ENCODE data around the gene TUBB4B. TPM values are rescaled to one million over a fixed set of nuclear protein-coding genes. Genes with fewer than 3 reads are reported as not detected.

Gene TUBB4B
- total and polyA plus RNA-seq, 2 of the 4 experiments (the other 2 are of a cell fraction): 237 to 529 TPM

- Histone ChIP-seq H4K8ac (ENCODE audit: low read depth in 2 of 2, low read length in 2 of 2) (no peak overlapping the region), H3K79me1 (ENCODE audit: low read depth in 1 of 2, low read length in 2 of 2) (peaks cover 4 to 20% of the 10 kb centered on the region in 2 experiments; a peak in 3 of 4 replicates), H2BK15ac (ENCODE audit: low read depth, low read length) (no peak overlapping the region), H3K4me2 (ENCODE audit: low read depth, low read length) (no peak overlapping the region), H2BK120ac (ENCODE audit: low read depth, low read length) (no peak overlapping the region), H2AFZ (replicated peaks; ENCODE audit: low read length, poor library complexity) (no peak overlapping the region), H3K9me3 (ENCODE audit: control insufficient read depth, insufficient read depth, low read length) (no peaks in the 10 kb centered on the region), H3K9ac (ENCODE audit: low read depth, low read length) (no peak overlapping the region), H3K4me1 (ENCODE audit: control insufficient read depth, insufficient read depth, low read length) (peaks cover 13% of the 10 kb centered on the region), H3K18ac (ENCODE audit: low read depth, low read length) (no peak overlapping the region), H2AK5ac (ENCODE audit: low read depth, low read length) (no peak overlapping the region), H4K20me1 (ENCODE audit: insufficient read depth, low read length) (peaks cover 10% of the 10 kb centered on the region), H3K14ac (replicated peaks; ENCODE audit: low read depth, low read length) (no peak overlapping the region), H4K91ac (ENCODE audit: insufficient read depth, low read depth, low read length) (no peak overlapping the region), H3K9me1 (ENCODE audit: insufficient read depth, low read length) (no peaks in the 10 kb centered on the region), H2BK20ac (ENCODE audit: low read depth, low read length) (no peak overlapping the region), H3K23ac (ENCODE audit: low read depth, low read length) (no peak overlapping the region), H4K5ac (ENCODE audit: low read depth, low read length) (no peak overlapping the region), H2BK5ac (ENCODE audit: low read depth, low read length, poor library complexity, severe bottlenecking) (no peak overlapping the region), H3K4ac (ENCODE audit: low read depth, low read length) (no peak overlapping the region), H3K27me3 (ENCODE audit: control insufficient read depth, insufficient read depth, low read length) (no peaks in the 10 kb centered on the region), H3K56ac (ENCODE audit: extremely low read depth, insufficient read depth, low read length) (no peak overlapping the region), H3K4me3 (ENCODE audit: insufficient read depth, low read depth, low read length) (no peak overlapping the region), H3K36me3 (ENCODE audit: control insufficient read depth, insufficient read depth, low read length) (peaks cover 4% of the 10 kb centered on the region), H2AK9ac (replicated peaks; ENCODE audit: low read depth, low read length, poor library complexity) (no peak overlapping the region), H3K27ac (ENCODE audit: insufficient read depth, low read length) (no peak overlapping the region)
- TF ChIP-seq RAD21 (IDR thresholded peaks at IDR 0.05; ENCODE audit: low read length) (no peak), MAFK (IDR thresholded peaks at IDR 0.05; ENCODE audit: low read depth, low read length) (no peak), NFE2L2 (IDR thresholded peaks at IDR 0.05; ENCODE audit: low read depth, low read length) (no peak), CEBPB (IDR thresholded peaks at IDR 0.05; ENCODE audit: low read depth, low read length) (no peak), RFX5 (IDR thresholded peaks at IDR 0.05; ENCODE audit: low read depth, low read length) (no peak), BHLHE40 (IDR thresholded peaks at IDR 0.05; ENCODE audit: low read depth, low read length) (no peak), POLR2A (IDR thresholded peaks at IDR 0.05; ENCODE audit: low read depth, low read length) (no peak), CHD1 (IDR thresholded peaks at IDR 0.05; ENCODE audit: low read depth, low read length) (no peak), MAZ (IDR thresholded peaks at IDR 0.05; ENCODE audit: borderline replicate concordance, low read depth, low read length) (no peak), FOS (IDR thresholded peaks at IDR 0.05; ENCODE audit: low read depth, low read length) (no peak), SMC3 (IDR thresholded peaks at IDR 0.05; ENCODE audit: low read depth, low read length) (no peak), RCOR1 (IDR thresholded peaks at IDR 0.05; ENCODE audit: insufficient replicate concordance, low read length) (no peak), ELK1 (IDR thresholded peaks at IDR 0.05; ENCODE audit: borderline replicate concordance, low read depth, low read length) (no peak), MXI1 (IDR thresholded peaks at IDR 0.05; ENCODE audit: borderline replicate concordance, low read depth, low read length) (no peak)
- TF ChIP-seq, protein P1, sequence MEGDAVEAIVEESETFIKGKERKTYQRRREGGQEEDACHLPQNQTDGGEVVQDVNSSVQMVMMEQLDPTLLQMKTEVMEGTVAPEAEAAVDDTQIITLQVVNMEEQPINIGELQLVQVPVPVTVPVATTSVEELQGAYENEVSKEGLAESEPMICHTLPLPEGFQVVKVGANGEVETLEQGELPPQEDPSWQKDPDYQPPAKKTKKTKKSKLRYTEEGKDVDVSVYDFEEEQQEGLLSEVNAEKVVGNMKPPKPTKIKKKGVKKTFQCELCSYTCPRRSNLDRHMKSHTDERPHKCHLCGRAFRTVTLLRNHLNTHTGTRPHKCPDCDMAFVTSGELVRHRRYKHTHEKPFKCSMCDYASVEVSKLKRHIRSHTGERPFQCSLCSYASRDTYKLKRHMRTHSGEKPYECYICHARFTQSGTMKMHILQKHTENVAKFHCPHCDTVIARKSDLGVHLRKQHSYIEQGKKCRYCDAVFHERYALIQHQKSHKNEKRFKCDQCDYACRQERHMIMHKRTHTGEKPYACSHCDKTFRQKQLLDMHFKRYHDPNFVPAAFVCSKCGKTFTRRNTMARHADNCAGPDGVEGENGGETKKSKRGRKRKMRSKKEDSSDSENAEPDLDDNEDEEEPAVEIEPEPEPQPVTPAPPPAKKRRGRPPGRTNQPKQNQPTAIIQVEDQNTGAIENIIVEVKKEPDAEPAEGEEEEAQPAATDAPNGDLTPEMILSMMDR (conservative IDR thresholded peaks at IDR 0.05; ENCODE audit: low read depth, low read length): no peak
- TF ChIP-seq, protein P2, sequence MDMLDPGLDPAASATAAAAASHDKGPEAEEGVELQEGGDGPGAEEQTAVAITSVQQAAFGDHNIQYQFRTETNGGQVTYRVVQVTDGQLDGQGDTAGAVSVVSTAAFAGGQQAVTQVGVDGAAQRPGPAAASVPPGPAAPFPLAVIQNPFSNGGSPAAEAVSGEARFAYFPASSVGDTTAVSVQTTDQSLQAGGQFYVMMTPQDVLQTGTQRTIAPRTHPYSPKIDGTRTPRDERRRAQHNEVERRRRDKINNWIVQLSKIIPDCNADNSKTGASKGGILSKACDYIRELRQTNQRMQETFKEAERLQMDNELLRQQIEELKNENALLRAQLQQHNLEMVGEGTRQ (IDR thresholded peaks at IDR 0.05; ENCODE audit: low read depth, low read length): no peak
- ATAC-seq (ENCODE audit: low read depth) (no peak), DNase-seq (no peak)
- 82% methylated on average over 12 of the region's 22 CpGs; no CpG with 5 or more reads in 1 of the 2 experiments for WGBS, 2 experiments (ENCODE audit: extremely low coverage in 2 of 2, insufficient read length in 1 of 2)
- CTCF ChIA-PET: no interaction called here
- intact Hi-C loops (cut with micrococcal nuclease): no loop called here
- POLR2A ChIA-PET (ENCODE audit: unreplicated experiment): no interaction called here
- in situ Hi-C loops (cut with MboI; ENCODE audit: low sequenced_read_pairs): no loop called here
- dilution Hi-C loops (cut with HindIII; ENCODE audit: low sequenced_read_pairs, unreplicated experiment): no loop called here
- no TSS peak for BruUV-seq (replicated peaks)
Observed at GRCh38 chr9:137251490-137252268, 10.6 kb downstream of the TUBB4B start.

All from IMR-90 (cell line).